OCI-LY7 (cell line): ENCODE results near the gene SLC66A2. TPM values are rescaled to one million over a fixed set of nuclear protein-coding genes. Genes with fewer than 3 reads are reported as not detected.

Source experiments
- BruUV-seq: library from RNA; stranded (reverse); fragments of 400-500 nt; replicated peaks from 2 replicates; lab custom pipeline; 2021; lab: Mats Ljungman, UMichigan
- CTCF ChIA-PET: fragments of 300-600 bp; sonication (Branson Sonifier 250); formaldehyde crosslinking; loops from one replicate; lab custom pipeline; 2022; ENCODE audit warnings: antibody characterized with exemption; ENCODE audit not compliant: unreplicated experiment; lab: Charles Lee
- POLR2A ChIA-PET: fragments of 300-600 bp; sonication (Branson Sonifier 250); formaldehyde crosslinking; loops from one replicate; lab custom pipeline; 2022; ENCODE audit warnings: antibody characterized with exemption; lab: Charles Lee
- DNase-seq: peaks from one replicate; pipeline ENCODE4 v3.0.0-alpha.2; 2015; ENCODE audit warnings: low spot score
- H2AFZ ChIP-seq: fragments of 200-600 bp; sonication (generic), shearing (Covaris generic); 2 replicates; pipeline ENCODE4 v1.6.1; 2014; ENCODE audit warnings: mild to moderate bottlenecking, antibody characterized with exemption, low read length, moderate library complexity
- H3K27ac ChIP-seq: fragments of 200-600 bp; sonication (generic); 2 replicates; pipeline ENCODE4 v1.5.1; 2014; ENCODE audit warnings: mixed run types, low read depth, mild to moderate bottlenecking, moderate library complexity, low read length, inconsistent platforms; ENCODE audit not compliant: poor library complexity, severe bottlenecking
- H3K36me3 ChIP-seq: fragments of 200-600 bp; sonication (generic); 2 replicates; pipeline ENCODE4 v1.6.1; 2014; ENCODE audit warnings: mild to moderate bottlenecking, antibody characterized with exemption, low read length, moderate library complexity, mixed read lengths; ENCODE audit not compliant: insufficient read depth
- H3K4me1 ChIP-seq: fragments of 200-600 bp; sonication (generic); 2 replicates; pipeline ENCODE4 v1.5.1; 2014; ENCODE audit warnings: mild to moderate bottlenecking, low read length; ENCODE audit not compliant: insufficient read depth, poor library complexity, severe bottlenecking
- H3K4me2 ChIP-seq: fragments of 200-600 bp; sonication (generic); 2 replicates; pipeline ENCODE4 v1.6.1; 2014; ENCODE audit warnings: mild to moderate bottlenecking, low read length
- H3K4me3 ChIP-seq: fragments of 200-600 bp; sonication (generic); 2 replicates; pipeline ENCODE4 v1.5.1; 2014; ENCODE audit warnings: mild to moderate bottlenecking, low read depth, low read length; ENCODE audit not compliant: poor library complexity, severe bottlenecking
- H3K79me2 ChIP-seq: fragments of 200-600 bp; sonication (generic); 2 replicates; pipeline ENCODE4 v1.6.1; 2016; ENCODE audit warnings: low read depth, mild to moderate bottlenecking, low read length, moderate library complexity, mixed read lengths; ENCODE audit not compliant: insufficient read depth
- H3K9me2 ChIP-seq: fragments of 200-600 bp; sonication (generic); 2 replicates; pipeline ENCODE4 v1.6.1; 2016; ENCODE audit warnings: mild to moderate bottlenecking, low read length, mixed read lengths; ENCODE audit not compliant: insufficient read depth
- H3K9me3 ChIP-seq: fragments of 200-600 bp; sonication (generic); 2 replicates; pipeline ENCODE4 v1.6.1; 2014; ENCODE audit warnings: mild to moderate bottlenecking, mixed run types, low read length, mixed read lengths
- H4K20me1 ChIP-seq: fragments of 200-600 bp; sonication (generic); 2 replicates; pipeline ENCODE4 v1.6.1; 2014; ENCODE audit warnings: mild to moderate bottlenecking, antibody characterized with exemption, low read length, moderate library complexity, mixed read lengths; ENCODE audit not compliant: insufficient read depth
- CTCF ChIP-seq: fragments of 200-600 bp; sonication (generic); conservative IDR thresholded peaks from 2 replicates; pipeline ENCODE4 v1.5.1; 2014; ENCODE audit warnings: mild to moderate bottlenecking, antibody characterized with exemption, low read length, moderate library complexity, mixed read lengths
- EZH2phosphoT487 ChIP-seq: fragments of 200-600 bp; sonication (generic); IDR thresholded peaks from 2 replicates; pipeline ENCODE4 v1.6.1; 2018; ENCODE audit warnings: low read depth, borderline replicate concordance, mild to moderate bottlenecking, mixed run types, antibody characterized with exemption, low read length, moderate library complexity, mixed read lengths
- intact Hi-C: fragments of 100-400 bp; cut with micrococcal nuclease; formaldehyde crosslinking; loops from one replicate; pipeline ENCODE4 v1.10.0; 2022; ENCODE audit not compliant: unreplicated experiment
- total RNA-seq, 2 experiments: library from RNA; depleted of rRNA in 1 of 2; stranded (reverse); fragments of >200 nt in 1 of 2; shearing (Covaris generic) in 1 of 2; gene quantifications; 2 replicates each; pipeline ENCODE4 v1.2.3, GENCODE V29; 2014 to 2022

Gene SLC66A2
- total RNA-seq, 2 experiments from 2014 or later = 14.5 to 17.9 TPM

GRCh38 chr18:79916546-79917168 lies 34.8 kb downstream of the SLC66A2 start:
- Histone ChIP-seq H3K9me3 (no peaks in the 10 kb centered on the region), H4K20me1 (no peaks in the 10 kb centered on the region), H3K9me2 (no peaks in the 10 kb centered on the region), H3K4me2 (no peak overlapping the region), H3K36me3 (no peaks in the 10 kb centered on the region), H3K4me1 (no peaks in the 10 kb centered on the region), H2AFZ (no peak overlapping the region), H3K4me3 (no peak overlapping the region), H3K79me2 (no peaks in the 10 kb centered on the region), H3K27ac (no peak overlapping the region)
- TF ChIP-seq CTCF = no peak
- CTCF ChIA-PET = no interaction called here
- POLR2A ChIA-PET = no interaction called here
- DNase-seq = no peak
- BruUV-seq = no TSS peak
- intact Hi-C loops = no loop called here

GRCh38 chr18:79916128-79916494 lies 35.3 kb downstream of the SLC66A2 start:
- H3K9me3 ChIP-seq = no peaks in the 10 kb centered on the region
- no peak overlapping the region for H3K4me3 ChIP-seq
- no TSS peak for BruUV-seq
- H3K27ac ChIP-seq = no peak overlapping the region
- H3K9me2 ChIP-seq = no peaks in the 10 kb centered on the region
- H3K36me3 ChIP-seq = no peaks in the 10 kb centered on the region
- H3K79me2 ChIP-seq = no peaks in the 10 kb centered on the region
- ChIA-PET CTCF (no interaction called here), POLR2A (no interaction called here)
- TF ChIP-seq CTCF (no peak), EZH2phosphoT487 (no peak)
- intact Hi-C loops = no loop called here
- H3K4me2 ChIP-seq = no peak overlapping the region
- no peaks in the 10 kb centered on the region for H4K20me1 ChIP-seq
- H3K4me1 ChIP-seq = no peaks in the 10 kb centered on the region
- no peak overlapping the region for H2AFZ ChIP-seq
- no peak for DNase-seq

GRCh38 chr18:79915161-79916127 lies 36.0 kb downstream of the SLC66A2 start:
- H3K4me1 ChIP-seq = no peaks in the 10 kb centered on the region
- TF ChIP-seq EZH2phosphoT487 (no peak), CTCF (no peak)
- no peaks in the 10 kb centered on the region for H3K9me3 ChIP-seq
- no peaks in the 10 kb centered on the region for H4K20me1 ChIP-seq
- no peak overlapping the region for H2AFZ ChIP-seq
- no peaks in the 10 kb centered on the region for H3K79me2 ChIP-seq
- H3K9me2 ChIP-seq = no peaks in the 10 kb centered on the region
- H3K27ac ChIP-seq = no peak overlapping the region
- no TSS peak for BruUV-seq
- ChIA-PET POLR2A (no interaction called here), CTCF (no interaction called here)
- no peaks in the 10 kb centered on the region for H3K36me3 ChIP-seq
- intact Hi-C loops = no loop called here
- DNase-seq = no peak
- no peak overlapping the region for H3K4me3 ChIP-seq
- H3K4me2 ChIP-seq = no peak overlapping the region
